PC-9 (cell line): ENCODE data around the gene ZBTB48. TPM values are rescaled to one million over a fixed set of nuclear protein-coding genes. Genes with fewer than 3 reads are reported as not detected.

Experiments used
- BruUV-seq: library from RNA; stranded (reverse); fragments of 400-500 nt; replicated peaks from 2 replicates; lab custom pipeline; 2021; lab: Mats Ljungman, UMichigan
- CTCF ChIA-PET: fragments of 300-600 bp; sonication (Branson Sonifier 250); formaldehyde crosslinking; loops from one replicate; lab custom pipeline; 2022; ENCODE audit warnings: antibody characterized with exemption; lab: Charles Lee
- POLR2A ChIA-PET: fragments of 300-600 bp; sonication (Branson Sonifier 250); formaldehyde crosslinking; loops from one replicate; lab custom pipeline; 2022; ENCODE audit warnings: antibody characterized with exemption; ENCODE audit not compliant: unreplicated experiment; lab: Charles Lee
- DNase-seq, 2 experiments: peaks; one replicate each; pipeline versions ENCODE4 v3.0.0 to v3.0.0-alpha.2; 2015 to 2022; ENCODE audit warnings: mixed read lengths in 1 of 2
- H2AFZ ChIP-seq: fragments of 200-600 bp; sonication (generic); 2 replicates; pipeline ENCODE4 v1.8.1; 2017; ENCODE audit warnings: antibody characterized with exemption
- H3F3A ChIP-seq: fragments of 200-600 bp; sonication (generic); 2 replicates; pipeline ENCODE4 v1.8.1; 2017; ENCODE audit warnings: antibody characterized with exemption, mild to moderate bottlenecking, low read depth; ENCODE audit not compliant: insufficient read depth
- H3K27ac ChIP-seq: fragments of 200-600 bp; sonication (generic); 2 replicates; pipeline ENCODE4 v1.6.1; 2016; ENCODE audit warnings: mixed run types
- H3K27me3 ChIP-seq: fragments of 200-600 bp; sonication (generic); 2 replicates; pipeline ENCODE4 v1.6.1; 2016; ENCODE audit warnings: low read depth, mixed run types; ENCODE audit not compliant: insufficient read depth
- H3K36me3 ChIP-seq: fragments of 200-600 bp; sonication (generic); 2 replicates; pipeline ENCODE4 v1.6.1; 2016; ENCODE audit warnings: low read depth, mixed run types
- H3K4me1 ChIP-seq: fragments of 200-600 bp; sonication (generic); replicated peaks from 2 replicates; pipeline ENCODE4 v1.6.1; 2016; ENCODE audit warnings: mixed run types; ENCODE audit not compliant: insufficient read depth
- H3K4me2 ChIP-seq: fragments of 200-600 bp; sonication (generic); 2 replicates; pipeline ENCODE4 v1.6.1; 2017; ENCODE audit warnings: mixed run types
- H3K4me3 ChIP-seq: fragments of 200-600 bp; sonication (generic); 2 replicates; pipeline ENCODE4 v1.6.1; 2016; ENCODE audit warnings: mixed run types
- H3K79me2 ChIP-seq: fragments of 200-600 bp; sonication (generic); 2 replicates; pipeline ENCODE4 v1.6.1; 2017; ENCODE audit warnings: low read depth, mixed run types
- H3K9me2 ChIP-seq: fragments of 200-600 bp; sonication (generic); 2 replicates; pipeline ENCODE4 v1.8.1; 2017; ENCODE audit warnings: mild to moderate bottlenecking; ENCODE audit not compliant: insufficient read depth
- H3K9me3 ChIP-seq: fragments of 200-600 bp; sonication (generic); 2 replicates; pipeline ENCODE4 v1.8.1; 2016; ENCODE audit warnings: low read depth; ENCODE audit not compliant: insufficient read depth
- H4K20me1 ChIP-seq: fragments of 200-600 bp; sonication (generic); 2 replicates; pipeline ENCODE4 v1.8.1; 2017; ENCODE audit not compliant: insufficient read depth
- EZH2 ChIP-seq: fragments of 200-600 bp; sonication (generic); IDR thresholded peaks from 2 replicates; pipeline ENCODE4 v1.8.0; 2017; ENCODE audit warnings: antibody characterized with exemption, low read depth
- intact Hi-C: fragments of 100-400 bp; cut with micrococcal nuclease; formaldehyde crosslinking; loops from one replicate; pipeline ENCODE4 v1.10.0; 2022; ENCODE audit not compliant: unreplicated experiment
- total RNA-seq: library from RNA; stranded (reverse); gene quantifications from 2 replicates; pipeline ENCODE4 v1.2.3, GENCODE V29; 2021
- TF ChIP-seq, protein P1 (sequence below): fragments of 200-600 bp; sonication (generic); conservative IDR thresholded peaks from 2 replicates; pipeline ENCODE4 v1.6.1; 2017; ENCODE audit warnings: mixed run types, antibody characterized with exemption, mild to moderate bottlenecking, moderate library complexity

ZBTB48 gene
- total RNA-seq, 1 experiment from 2014 or later = 17.2 TPM

- CTCF ChIA-PET = no interaction called here
Measured at GRCh38 chr1:6637770-6638169, 58.0 kb downstream of the ZBTB48 start.

GRCh38 chr1:6638226-6638625 lies 58.4 kb downstream of the ZBTB48 start:
- Histone ChIP-seq H3K4me1 (no peaks in the 10 kb centered on the region), H3K9me3 (no peaks in the 10 kb centered on the region), H3K79me2 (no peaks in the 10 kb centered on the region), H3K4me3 (no peak overlapping the region), H3K36me3 (no peaks in the 10 kb centered on the region), H3K9me2 (no peaks in the 10 kb centered on the region), H3K4me2 (no peak overlapping the region), H4K20me1 (no peaks in the 10 kb centered on the region), H3K27ac (no peak overlapping the region), H2AFZ (no peak overlapping the region), H3K27me3 (no peaks in the 10 kb centered on the region), H3F3A (no peaks in the 10 kb centered on the region)
- ChIA-PET CTCF (no interaction called here), POLR2A (no interaction called here)
- BruUV-seq = no TSS peak
- no peak for DNase-seq
- intact Hi-C loops = no loop called here
- TF ChIP-seq, protein P1, sequence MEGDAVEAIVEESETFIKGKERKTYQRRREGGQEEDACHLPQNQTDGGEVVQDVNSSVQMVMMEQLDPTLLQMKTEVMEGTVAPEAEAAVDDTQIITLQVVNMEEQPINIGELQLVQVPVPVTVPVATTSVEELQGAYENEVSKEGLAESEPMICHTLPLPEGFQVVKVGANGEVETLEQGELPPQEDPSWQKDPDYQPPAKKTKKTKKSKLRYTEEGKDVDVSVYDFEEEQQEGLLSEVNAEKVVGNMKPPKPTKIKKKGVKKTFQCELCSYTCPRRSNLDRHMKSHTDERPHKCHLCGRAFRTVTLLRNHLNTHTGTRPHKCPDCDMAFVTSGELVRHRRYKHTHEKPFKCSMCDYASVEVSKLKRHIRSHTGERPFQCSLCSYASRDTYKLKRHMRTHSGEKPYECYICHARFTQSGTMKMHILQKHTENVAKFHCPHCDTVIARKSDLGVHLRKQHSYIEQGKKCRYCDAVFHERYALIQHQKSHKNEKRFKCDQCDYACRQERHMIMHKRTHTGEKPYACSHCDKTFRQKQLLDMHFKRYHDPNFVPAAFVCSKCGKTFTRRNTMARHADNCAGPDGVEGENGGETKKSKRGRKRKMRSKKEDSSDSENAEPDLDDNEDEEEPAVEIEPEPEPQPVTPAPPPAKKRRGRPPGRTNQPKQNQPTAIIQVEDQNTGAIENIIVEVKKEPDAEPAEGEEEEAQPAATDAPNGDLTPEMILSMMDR = no peak
- TF ChIP-seq EZH2 = no peak

More at GRCh38 chr1:6637770-6638169, 58.0 kb downstream of the ZBTB48 start:
- H3K27me3 ChIP-seq = no peaks in the 10 kb centered on the region
- H3K9me3 ChIP-seq = no peaks in the 10 kb centered on the region
- DNase-seq = no peak
- no peaks in the 10 kb centered on the region for H4K20me1 ChIP-seq
- no peak overlapping the region for H3K4me2 ChIP-seq
- H3K36me3 ChIP-seq = no peaks in the 10 kb centered on the region
- BruUV-seq = no TSS peak
- no peak for TF ChIP-seq EZH2
- TF ChIP-seq, protein P1 = no peak
- H3K9me2 ChIP-seq = no peaks in the 10 kb centered on the region
- intact Hi-C loops = no loop called here
- H3K4me1 ChIP-seq = no peaks in the 10 kb centered on the region
- no peak overlapping the region for H3K4me3 ChIP-seq
- POLR2A ChIA-PET = no interaction called here
- H3K27ac ChIP-seq = no peak overlapping the region
- no peaks in the 10 kb centered on the region for H3K79me2 ChIP-seq
- no peaks in the 10 kb centered on the region for H3F3A ChIP-seq
- no peak overlapping the region for H2AFZ ChIP-seq

Other genes with a start within 250 kb of the ZBTB48 start
- 62.2 and 70.2 TPM in 2 replicates for gene ACOT7, start 186.2 kb upstream of the ZBTB48 start, total RNA-seq
- gene HES2, start 160.1 kb upstream of the ZBTB48 start, total RNA-seq = 2.1 and 4.2 TPM in 2 replicates
- gene ESPN, start 155.2 kb upstream of the ZBTB48 start, total RNA-seq = 18.6 and 32.3 TPM in 2 replicates
- gene TNFRSF25, start 113.8 kb upstream of the ZBTB48 start, total RNA-seq = 12.3 and 21.1 TPM in 2 replicates
- gene PLEKHG5, start 88.3 kb upstream of the ZBTB48 start, total RNA-seq = 11.3 and 12.6 TPM in 2 replicates
- gene NOL9, start 25.5 kb upstream of the ZBTB48 start, total RNA-seq = 17.6 and 28.4 TPM in 2 replicates
- not detected in 2 replicates for gene TAS1R1, start 24.7 kb upstream of the ZBTB48 start, total RNA-seq
- 20.6 and 24.4 TPM in 2 replicates for gene KLHL21, start 22.9 kb downstream of the ZBTB48 start, total RNA-seq
- 18.2 and 20.9 TPM in 2 replicates for gene PHF13, start 33.7 kb downstream of the ZBTB48 start, total RNA-seq
- 14.6 and 18.7 TPM in 2 replicates for gene THAP3, start 44.9 kb downstream of the ZBTB48 start, total RNA-seq
- gene DNAJC11, start 121.8 kb downstream of the ZBTB48 start, total RNA-seq = 49.2 and 52.8 TPM in 2 replicates
- gene CAMTA1, start 205.5 kb downstream of the ZBTB48 start, total RNA-seq = 72.3 and 75.3 TPM in 2 replicates